Hypothalamus (tissue), 51 donors: ENCODE measurements around the gene TXNL4B.
A peak's percentile ranks its signal among the peaks of the same experiment; 100 is the strongest.

Experiments
- DNase-seq, 51 donors: peaks; one replicate each; lab custom pipeline; 2025; lab: John Stamatoyannopoulos, UW

TXNL4B gene

DNA sequence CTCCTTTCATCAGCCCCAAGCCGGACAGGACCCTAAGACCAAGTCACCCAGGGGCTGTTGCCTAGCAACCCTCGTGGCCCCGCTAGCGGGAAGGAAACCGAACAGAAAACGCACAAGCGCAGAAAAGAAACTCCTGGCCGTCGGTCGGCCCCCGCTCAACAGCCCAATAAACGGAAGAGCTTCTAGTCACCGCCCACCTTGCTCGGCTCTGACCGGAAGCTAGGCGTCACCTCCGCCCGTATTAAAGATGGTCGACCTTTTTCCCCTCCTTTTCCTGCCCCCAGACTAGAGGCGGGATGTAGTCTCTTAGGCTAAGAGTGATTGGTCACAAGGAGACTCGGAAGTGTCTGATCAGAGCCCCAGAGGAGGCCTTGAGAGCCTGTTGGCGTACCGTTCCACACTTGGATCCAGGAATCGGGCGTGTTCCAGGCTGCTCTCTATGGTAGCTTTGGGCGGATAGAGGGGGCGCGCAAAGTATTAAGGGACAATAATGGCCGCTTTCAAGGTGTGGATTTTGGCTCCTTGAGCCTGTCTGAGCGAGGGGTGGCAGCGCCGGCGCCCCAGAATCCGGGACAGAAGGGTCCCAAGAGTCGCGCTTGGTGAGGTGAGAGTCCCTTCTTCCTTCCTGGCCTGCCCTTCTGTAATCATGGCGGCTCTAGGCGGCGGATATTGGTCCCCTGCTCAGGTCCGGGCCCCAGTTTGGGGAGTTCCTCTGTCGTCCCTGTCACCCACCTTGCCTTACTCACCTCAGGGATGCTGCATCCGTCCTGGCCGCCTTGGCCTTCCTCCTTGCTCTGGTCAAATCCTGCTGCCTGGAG, at the start of gene TXNL4B, which contains the start of gene DHX38:
TXNL4B (minus strand) TSS at position 173 of the 818 bp plus-strand sequence. CDS start 2,871 bp downstream, outside the sequence.
DHX38 (plus strand) TSS at position 400 of the 818 bp plus-strand sequence. CDS start 2,311 bp downstream, outside the sequence.
- DNase-seq: peak; percentile 52 to 99 (median 94)

DNA sequence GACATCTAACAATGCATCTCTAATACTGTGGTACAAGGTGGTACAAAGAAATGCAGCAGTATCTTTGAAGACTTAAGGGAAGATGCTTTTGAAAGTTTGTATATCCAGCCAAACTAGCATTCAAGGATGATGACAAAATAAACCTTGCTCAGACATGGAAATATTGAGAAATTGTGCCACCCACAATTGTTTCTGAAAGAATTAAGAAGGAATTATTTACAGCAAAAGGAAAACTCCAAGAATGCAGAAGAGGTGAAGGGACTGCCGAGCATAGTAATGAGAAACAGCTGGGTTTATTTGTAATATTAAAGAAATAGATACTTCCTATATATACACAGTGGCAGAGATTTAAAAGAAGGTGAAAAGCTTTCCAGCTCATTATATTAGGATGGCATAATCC, 49.1 kb upstream of the TXNL4B start:
- no peak for DNase-seq

DNA sequence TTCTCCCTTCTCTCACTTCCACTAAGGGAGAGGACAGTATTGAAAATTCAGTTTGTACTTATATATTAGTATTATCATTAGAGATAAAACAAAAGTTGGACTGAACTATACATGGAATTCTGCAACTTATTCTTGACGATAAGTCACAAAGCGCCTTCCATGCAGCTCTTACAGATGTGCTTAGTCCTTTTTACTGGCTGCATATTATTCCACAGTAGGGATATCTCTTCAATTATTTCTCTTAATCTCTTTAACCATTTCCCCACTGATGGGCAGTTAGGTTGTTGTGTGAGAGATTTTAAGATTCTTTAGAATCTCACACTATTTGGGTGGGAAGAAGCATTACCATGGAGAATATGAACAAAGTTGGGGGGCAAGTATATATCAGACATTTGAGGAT, 46.5 kb upstream of the TXNL4B start:
- DNase-seq: no peak

DNA sequence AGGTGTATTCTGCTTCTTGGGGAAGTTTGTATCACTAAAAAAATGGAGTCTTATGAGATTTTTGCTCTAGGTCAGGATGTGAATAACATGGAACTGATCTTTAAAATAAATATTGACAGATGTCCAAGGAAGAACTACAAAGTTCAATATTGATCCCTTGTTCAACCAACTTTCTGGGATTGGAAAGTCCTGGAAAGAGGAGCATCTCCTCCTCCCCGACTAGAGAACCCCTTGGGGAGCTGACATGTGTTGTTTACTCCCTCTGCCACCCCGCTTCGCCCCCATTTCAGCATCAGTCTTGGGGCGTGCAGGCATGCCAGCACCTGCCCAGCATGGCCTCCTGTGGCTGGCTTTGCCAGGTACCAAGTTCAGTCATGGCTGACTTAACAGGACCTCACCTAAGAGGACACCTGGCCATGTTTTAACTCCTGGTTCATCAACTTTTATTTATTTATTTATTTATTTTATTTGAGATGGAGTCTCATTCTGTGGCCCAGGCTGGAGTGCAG, 44.7 kb upstream of the TXNL4B start:
- no peak for DNase-seq

DNA sequence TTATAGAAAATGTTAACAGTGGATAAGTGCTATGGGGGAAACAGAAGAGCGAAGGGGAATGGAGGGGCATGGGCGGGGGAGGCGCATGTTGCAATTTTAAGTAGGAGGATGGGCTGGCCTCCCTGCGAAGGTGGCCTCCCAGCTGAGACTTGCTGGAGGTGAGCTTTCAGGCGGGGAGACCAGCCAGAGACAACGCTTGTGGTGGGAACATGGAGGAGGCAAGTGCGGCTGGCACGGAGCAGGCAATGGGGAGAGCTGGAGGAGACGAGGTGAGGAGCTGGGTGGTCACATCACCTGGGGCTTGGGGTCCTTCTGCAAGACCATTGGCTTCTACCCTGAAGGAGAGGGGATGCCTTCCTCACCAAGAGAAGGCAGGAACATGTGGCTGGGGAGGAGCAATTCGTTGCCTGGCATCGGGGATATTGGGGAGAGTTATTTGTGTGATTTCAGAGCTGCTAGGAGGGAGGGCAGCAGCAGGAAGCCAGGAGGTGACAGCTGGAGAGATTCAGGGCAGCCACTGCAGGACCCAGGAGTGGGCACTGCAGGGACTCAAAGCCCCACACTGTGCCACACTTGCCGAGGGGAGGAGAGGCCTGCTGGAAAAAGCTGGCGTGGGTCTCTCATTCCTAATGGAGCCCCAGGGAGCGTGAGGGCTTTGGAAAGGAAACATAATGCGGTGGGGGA, 44.1 kb upstream of the TXNL4B start:
- no peak for DNase-seq

DNA sequence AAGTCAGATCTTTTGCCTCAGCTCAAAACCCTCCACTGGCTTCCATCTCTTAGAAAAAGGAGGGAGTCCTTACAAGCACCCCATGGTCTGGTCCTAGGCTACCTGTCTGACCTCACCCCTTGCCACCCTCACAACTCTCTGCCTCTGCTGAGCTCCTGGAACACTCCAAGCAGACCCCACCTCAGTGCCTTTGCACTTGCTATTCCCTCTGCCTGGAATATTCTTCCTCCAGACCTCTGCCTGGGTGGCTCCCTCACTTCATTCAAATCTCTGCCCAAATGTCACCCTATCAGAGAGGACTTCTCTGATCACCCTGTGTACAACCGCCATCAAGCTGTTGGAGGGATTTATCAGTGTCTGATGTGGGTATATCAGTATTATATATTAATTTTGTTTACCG, 41.1 kb upstream of the TXNL4B start:
- no peak for DNase-seq

DNA sequence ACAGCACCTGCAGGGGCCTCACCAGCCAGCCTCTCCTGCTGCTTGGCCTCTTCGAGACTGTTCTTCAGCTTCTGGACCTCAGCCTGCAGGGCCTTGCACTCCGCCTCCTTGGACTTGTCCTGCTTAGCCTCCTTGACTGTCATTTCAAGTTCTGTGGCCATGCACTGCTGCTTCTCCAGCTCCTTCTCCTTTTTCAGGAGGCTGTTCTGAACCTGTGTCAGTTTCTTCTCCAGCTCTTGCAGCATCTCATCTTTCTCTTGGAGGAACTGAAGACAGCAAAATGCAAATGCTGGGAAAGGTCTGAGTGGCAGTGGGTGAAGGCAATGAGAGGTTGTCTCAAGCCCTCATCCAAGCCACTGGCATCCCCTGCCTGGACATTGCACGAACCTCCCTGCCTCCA, 39.3 kb upstream of the TXNL4B start:
- no peak for DNase-seq

DNA sequence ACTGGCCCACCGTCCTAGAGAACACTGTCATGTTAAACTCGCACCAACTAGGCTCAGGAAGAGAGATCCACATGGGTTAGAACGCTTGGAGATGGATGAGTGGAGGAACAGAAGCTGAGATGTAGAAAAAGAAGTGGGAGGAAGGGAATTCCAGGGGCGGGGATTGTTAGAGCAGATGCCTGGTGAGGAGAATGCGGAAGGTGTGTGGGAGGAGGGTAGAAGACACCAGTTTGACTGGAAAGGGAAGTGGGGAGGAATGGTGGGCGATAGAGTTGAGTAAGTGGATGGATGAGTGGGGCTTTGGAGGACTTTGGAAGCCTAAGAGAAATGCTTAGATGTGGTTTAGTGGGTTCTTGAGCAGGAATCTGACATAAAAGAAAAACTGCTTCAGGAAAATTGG, 37.6 kb upstream of the TXNL4B start:
- DNase-seq: no peak

DNA sequence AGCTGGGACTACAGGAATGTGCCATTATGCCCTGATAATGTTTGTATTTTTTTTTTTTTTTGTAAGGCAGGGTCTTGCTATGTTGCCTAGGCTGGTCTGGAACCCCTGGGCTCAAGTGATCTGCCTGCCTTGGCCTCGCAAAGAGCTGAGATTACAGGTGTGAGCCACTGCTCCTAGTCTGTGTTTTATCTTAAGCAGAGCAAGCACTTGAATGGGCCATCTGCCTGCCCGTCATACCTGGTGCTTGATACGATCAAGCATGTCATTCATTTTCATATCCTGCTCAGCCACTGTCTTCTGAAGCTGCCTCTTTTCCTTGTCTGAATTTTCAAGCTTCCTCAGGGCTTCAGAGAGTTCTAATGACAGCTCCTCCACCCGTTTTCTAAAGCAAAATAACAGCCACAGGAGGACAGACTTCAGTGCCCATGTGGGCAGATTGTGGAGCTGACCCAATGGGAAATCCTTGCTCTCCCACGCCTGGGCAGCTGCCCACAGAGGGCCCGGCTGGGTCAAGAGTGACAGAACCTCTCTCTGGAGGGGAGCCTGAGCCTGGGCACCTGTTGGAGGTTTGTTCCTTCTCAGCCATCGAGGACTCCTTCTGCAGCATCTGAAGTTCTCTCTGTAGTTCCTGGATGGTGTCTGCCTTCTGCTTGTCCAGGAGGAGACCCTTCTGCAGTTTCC, 36.7 kb upstream of the TXNL4B start:
- DNase-seq: no peak

DNA sequence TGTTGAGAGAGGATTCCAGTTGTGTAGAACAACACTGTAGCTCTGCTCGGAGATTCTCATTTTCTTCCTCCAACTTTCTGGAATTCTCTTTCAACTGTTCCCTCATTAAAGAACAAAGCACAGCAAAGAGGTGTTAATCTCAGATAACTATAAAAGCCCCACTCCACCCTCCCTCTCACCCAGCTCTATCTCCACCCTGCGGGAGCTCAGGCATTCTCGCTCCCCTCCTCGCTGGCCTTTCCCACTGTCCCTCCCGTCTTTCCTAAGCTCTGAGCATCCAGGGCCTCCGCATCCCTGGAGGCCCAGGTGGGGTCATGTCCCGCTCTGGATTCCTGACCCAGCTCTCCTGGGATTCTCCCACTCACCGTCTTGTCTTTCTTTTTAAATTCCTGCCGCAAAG, 35.3 kb upstream of the TXNL4B start:
- no peak for DNase-seq

DNA sequence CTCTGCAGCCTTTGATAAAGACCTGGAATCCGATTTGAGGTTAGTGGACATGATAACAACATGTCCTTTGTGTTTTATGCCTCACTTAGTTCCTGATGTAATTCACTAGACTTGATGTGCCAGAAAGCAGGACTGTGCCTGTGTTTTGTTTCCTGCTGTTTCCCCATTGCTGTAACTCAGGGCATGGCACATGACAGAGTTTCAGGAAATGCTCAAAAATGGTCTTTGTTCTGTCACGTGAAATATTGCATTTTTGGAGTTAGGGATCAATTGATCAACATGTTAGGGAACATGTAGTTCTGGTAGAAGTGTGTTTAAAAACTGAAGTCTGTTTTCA, 33.0 kb upstream of the TXNL4B start:
- peak in 1 of 51 donors; percentile 4 for DNase-seq

DNA sequence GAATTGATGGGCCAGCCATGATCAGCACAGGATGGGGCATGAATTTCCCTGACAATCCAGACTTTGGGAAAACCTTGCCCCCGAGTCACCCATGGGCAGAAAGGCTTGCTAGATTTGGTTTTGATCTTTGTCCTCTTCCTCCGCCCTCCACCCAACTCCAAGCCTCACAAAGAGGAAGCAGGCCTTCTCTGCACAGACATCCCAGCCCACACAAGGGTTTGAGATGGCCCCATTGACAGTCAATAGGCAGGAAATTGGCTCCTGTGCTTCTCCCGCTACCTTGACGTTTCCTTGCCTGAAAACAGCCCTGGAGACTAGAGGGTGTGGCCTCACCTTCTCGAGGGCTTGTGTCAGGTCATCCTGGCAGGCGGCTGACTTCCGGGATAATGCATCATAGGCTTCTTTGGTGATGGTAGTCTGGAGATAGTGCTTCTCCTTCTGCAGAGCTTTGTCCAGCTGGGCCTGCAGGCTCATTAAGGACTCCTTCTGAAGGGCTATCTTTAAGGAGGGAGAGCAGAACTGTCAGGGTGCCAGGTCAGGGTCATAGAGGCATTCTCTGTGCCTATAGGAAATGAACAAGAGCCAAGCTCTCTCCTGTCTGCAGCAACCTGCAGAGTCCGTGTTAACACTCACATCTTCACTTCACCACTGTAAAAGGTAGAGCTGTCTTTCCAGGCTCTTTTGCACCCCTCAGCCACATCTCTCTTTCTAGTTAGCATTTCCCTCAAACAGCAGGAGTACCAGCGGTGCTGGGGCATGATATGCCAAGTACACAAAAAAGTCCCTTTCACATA, 32.4 kb upstream of the TXNL4B start:
- DNase-seq: no peak

DNA sequence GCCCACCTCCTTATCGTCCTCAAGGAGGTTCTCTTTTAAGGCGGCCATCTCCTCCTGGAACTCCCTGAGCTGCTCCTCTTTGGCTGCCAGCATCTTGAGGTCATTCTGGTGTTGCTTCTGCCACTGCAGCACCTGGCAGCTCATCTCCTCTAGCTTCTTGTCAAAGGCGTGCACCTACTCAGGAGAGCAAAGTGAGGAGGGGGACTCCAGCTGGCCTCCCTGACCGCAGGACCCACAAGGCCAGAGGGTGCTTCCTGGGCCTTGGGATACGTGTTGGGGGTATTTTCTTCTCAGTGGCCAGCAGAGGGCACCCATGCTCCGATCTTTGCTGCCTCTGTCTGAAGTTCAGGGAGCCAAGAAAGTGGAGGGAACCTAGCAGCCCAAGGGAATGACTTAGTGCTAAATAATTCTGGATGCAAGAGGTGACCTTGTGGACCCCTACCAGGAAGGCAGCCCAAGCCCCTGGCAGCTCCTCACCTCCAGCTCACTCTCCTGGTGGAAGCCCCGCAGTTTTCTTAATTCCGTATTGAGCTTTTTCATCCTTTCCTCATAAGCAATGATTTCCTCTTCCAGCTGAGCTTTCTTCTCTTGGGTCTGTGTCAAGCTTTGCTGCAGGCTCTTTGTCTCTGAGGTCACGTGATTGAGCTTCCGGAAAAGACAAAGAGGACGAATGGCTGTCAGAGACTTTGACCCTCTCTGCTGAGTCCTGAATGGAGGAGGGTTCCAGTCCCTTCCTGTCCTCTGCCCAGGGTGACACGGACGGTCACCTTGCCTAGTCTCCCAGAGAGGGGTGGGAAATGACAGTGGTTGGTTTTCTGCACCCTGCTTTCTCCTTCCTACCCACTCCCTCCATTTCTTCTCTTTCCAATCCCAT, 31.6 kb upstream of the TXNL4B start:
- peak in 49 of 51 donors; percentile 8 to 85 (median 54) for DNase-seq

DNA sequence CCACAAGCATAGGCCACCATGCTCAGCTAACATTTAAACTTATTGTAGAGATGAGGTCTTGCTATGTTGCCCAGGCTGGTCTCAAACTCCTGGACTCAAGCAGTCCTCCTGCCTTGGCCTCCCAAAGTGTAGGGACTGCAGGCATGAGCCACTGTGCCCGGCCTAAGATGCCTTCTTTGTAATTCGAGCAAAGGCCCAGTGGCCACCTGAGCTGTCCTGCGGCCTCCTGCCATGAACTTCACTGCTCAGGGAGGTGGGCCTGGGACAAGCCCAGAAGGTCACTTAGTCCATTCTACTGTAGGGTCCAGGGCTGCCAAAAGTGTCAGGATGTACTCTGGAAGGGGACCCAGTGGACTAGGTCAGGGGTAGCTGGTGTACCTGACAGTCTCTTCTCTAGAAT, 30.7 kb upstream of the TXNL4B start:
- DNase-seq: no peak

DNA sequence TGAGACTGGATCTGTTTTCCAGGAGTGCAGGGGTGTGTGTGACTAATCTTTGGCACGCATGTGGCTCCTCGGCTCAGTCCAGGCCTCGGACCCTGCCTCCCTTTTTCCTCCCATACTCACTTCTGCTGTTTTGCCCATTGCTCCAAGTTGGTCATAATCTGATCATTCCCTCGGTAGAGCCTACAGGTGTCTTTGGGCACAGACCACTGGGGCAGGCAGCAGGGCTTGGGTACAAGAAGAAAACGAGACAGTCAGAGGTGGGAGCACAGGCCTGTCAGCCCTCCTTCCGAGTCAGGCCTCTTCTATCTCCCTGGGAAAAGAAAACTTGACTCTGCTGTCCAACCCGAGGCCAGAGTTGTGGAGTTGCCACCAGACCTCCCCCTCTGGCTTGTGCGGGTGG, 30.0 kb upstream of the TXNL4B start:
- no peak for DNase-seq

DNA sequence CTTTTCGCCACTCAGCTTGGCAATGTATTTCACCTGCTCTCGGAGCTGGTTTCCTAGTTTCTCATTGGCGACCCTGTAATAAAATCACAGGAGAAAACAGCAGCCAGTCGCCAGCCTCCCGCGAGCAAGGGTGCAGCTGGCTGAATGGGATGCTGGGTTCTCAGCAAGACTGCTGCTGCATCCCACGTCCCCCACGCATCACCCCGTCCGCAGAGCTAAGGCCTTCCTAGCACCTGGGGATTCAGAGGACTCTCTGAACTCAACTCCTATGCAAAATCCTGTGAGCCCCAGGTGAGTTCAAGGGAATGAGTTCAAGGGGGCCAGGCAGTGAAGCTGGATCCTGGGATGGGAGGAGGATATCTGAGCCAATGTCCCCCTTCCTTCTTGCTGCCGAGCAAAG, 29.5 kb upstream of the TXNL4B start:
- DNase-seq: no peak

DNA sequence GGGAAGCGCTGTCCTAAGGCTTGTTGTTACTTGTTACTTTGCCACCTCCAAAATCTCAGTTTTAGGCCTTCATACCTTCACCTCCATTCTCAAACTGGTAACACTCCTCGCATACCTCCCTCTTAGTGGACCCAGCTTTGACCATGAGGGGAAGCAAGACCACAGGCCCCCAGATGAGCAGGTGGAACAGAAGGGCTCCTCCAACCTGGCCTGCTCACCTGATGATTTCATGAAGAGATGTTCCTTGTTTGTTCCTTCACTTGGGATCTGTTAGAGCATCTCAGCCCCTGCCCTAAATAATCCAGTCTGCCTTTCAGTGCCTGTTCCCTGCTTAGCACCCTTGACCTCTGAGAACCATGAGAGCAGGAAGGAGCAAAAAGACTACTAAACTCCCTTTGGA, 28.9 kb upstream of the TXNL4B start:
- DNase-seq: no peak

DNA sequence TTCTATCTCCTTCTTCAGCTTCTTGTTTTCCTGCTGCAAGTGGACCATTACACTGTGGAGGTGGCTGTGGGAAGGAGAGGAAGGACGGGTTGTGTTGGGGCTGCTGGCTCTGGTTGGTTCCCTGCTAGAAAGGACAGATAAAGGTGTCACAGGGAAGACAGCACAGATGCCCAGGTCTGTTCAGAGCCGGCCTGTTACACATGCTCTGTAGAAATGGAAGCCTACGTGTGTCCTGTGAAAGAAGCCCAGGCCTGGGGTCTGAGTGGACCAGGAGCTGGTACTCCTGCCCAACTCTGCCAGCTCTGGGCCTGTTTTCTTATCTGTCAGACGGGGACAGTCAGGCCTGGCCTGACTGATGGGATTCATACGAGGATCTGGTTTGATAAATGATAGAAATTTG, 26.6 kb upstream of the TXNL4B start:
- DNase-seq: no peak

DNA sequence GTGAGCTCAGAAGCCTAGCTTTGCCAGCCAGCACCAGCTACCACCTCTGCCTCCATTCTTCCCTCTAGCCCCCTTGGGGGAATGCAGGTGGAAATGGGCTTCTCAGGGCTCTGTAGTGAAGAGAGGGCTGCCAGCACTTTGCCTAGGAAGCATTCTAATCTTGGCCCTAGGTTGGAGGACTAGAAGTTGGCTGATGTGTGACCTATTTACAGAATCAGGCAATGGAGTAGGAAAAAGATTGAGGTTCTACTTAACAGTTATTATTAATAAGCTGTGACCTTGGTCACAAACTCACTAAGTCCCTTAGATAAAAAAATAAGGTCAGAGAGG, 20.2 kb upstream of the TXNL4B start:
- no peak for DNase-seq
